ENCODE data around the gene CBS.
"Not testable (repeated sequence)": the region's sequence is repeated elsewhere in the genome, so short reads cannot be mapped to it uniquely, and the experiment has no call there.

The CBS gene

GRCh38 chr21:43075170-43076022 is at the start of gene CBS:
Gene CBS (minus strand): TSS chr21:43075835. CDS start chr21:43072193, 3,642 bp downstream.
- DNase-seq: not testable (repeated sequence)

GRCh38 chr21:43115956-43116355 is 40.3 kb upstream of the CBS start:
- not testable (repeated sequence) for DNase-seq

DNA sequence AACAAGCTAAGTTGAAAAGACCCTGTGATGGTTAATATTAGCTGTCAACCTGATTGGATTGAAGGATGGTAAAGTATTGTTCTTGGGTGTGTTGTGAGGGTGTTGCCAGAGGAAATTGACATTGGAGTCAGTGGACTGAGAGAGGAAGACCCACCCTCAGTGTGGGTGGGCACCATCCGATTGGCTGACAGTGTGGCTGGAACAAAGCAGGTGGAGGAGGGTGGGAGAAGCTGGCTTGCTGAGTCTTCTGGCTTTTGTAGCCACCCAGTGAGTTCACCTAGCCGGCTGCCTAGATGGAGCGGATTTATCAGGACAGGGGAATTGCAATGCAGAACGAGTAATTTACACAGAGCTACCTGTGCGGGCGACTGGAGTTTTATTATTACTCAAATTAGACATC is 38.8 kb upstream of the CBS start:
- DNase-seq: not testable (repeated sequence)

DNA sequence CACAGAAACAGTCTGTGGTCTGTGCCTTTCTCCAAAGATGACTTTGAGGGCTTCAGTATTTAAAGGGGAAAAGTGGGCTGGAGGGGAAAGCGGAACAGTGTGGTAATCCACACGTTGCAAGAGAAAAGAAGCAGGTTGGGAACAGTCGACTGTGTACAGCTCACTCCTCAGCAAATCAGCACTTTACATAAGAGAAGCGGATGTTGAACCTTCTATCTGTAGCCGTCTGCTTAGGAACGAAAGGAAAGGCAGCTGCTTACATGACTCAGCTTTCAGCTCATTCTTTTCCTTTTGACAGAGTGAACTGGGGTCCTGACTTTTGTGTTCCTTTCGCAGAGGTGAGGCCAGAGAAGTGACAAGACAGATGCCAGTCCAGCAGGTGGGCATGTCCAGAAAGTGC is 33.4 kb upstream of the CBS start:
- not testable (repeated sequence) for DNase-seq

DNA sequence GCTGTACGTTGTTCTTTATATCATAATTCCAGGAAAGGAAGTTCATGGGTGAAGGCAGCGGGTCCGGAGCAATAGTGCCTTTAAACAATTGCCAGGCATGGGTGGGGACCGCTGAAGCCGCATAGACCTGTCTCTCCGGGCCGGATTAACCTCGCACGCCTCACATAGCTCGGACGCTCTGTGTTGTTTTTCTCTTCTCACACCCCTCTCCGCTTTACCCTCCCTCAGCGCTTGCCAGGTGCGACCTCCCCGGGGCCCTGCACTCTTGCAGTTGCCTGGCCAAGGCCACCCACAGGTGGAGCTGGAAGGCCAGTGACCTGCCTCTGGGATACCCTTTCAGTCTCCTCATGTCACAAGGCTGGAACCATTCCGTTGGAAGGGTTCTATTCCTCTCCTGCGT is 32.5 kb upstream of the CBS start:
- not testable (repeated sequence) for DNase-seq

DNA sequence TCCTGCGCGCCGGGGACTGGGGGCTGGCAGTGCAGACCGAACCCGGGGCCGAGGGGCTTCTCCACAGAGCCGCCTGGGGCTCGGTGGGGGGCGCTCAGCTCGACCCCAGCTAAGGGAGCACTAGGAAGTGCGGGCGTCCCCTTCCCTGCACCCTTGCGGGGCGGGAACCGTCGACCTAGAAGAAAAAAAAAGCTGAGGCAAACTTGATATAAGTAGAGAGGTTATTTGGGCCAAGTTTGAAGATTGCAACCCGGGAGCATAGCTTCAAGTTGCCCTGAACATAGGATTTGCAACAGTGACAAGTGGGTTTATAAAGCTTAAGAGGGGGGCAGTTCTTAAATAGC is 32.1 kb upstream of the CBS start:
- DNase-seq: not testable (repeated sequence)

GRCh38 chr21:43106965-43107793 is 31.5 kb upstream of the CBS start, which contains the start of gene U2AF1:
Gene U2AF1 (minus strand): TSS chr21:43107570. CDS start chr21:43107494, 76 bp downstream.
- DNase-seq: not testable (repeated sequence)

- not testable (repeated sequence) for DNase-seq
Observed at GRCh38 chr21:43104642-43105041, 29.0 kb upstream of the CBS start.

DNA sequence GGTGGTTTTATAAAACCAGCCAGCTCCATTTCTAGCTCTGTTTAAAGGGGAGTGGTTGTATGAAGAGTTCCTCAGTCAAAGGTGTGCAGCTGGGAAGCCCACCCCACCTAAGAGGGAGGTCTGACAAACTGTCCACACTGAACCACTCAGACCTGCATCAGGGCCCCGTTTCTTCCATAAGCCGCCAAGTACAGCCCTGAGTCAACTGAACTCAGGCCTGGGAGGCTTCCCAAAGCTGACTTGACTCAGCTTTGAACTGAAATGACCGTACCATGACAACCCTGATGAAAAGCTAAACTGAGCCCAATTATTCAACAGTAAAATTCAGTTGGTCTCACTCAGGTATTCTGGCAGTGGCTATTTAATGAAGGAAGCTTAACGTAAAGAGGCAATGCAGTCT is 26.6 kb upstream of the CBS start:
- not testable (repeated sequence) for DNase-seq

GRCh38 chr21:43101676-43102075 is 26.0 kb upstream of the CBS start:
- DNase-seq: not testable (repeated sequence)

DNA sequence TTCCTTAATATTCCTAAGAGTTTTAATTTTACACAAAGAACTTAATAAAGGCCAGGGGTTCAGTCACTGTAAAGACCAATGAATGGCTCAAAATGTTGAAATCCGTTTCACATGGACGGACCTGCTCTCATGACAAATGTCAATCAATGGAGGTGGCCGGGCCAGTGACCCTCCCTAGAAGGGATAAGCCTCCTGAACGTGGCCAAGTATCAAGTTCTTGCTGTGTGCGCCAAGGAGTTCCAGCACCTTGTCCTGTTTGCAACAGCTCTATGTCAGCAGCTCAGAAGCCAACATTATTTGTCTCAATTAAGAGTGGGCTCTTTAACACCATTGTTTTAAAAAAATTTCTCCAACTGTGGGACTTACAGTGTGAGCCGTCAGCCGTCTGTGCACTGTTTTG is 25.4 kb upstream of the CBS start:
- not testable (repeated sequence) for DNase-seq

DNA sequence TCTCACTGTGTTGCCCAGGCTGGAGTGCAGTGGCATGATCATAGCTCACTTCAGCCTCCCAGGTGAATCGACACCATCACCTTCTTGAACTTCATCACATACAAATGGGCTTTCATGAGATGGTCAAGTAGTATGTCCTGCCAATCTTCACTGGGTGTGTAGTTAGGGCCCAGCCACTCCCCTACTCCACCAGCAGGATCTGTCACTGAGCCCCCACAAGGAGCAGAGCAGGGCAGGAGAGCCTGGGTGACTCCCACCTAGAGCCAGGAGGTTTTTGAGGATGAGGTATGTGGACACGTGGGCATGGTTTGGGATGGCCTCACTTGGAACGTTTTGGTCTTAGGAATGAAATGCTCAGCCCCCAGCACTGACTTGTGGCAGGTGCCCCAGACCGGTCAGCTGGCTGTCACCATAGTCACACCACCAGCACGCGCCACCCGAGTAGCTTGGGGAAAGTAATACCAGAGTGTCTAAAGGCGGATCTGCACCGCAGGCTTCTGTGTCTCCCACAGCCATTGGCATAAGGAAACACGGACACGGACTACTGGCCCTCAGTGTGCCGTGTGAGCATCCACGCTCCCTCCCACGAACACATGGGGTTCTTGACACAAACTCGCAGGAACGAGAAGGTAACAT is 16.5 kb upstream of the CBS start:
- not testable (repeated sequence) for DNase-seq

DNA sequence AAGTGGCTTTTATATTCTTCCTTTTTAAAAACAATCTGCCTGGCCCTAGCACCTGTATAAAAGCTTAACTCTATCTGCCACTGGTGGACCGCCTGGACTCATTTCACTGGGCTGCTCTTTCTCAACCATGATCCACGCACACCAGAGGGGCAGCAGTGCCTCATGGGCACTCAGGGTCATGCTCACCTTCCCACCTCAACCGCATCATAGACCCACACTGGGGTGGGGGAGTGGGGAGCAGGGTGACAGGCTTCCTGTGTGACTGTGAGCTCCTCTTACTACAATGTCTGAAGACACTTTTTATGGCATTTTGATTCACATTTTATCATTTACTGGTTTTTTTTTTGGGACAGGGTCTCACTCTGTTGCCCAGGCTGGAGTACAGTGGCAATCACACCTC is 15.3 kb upstream of the CBS start:
- not testable (repeated sequence) for DNase-seq

DNA sequence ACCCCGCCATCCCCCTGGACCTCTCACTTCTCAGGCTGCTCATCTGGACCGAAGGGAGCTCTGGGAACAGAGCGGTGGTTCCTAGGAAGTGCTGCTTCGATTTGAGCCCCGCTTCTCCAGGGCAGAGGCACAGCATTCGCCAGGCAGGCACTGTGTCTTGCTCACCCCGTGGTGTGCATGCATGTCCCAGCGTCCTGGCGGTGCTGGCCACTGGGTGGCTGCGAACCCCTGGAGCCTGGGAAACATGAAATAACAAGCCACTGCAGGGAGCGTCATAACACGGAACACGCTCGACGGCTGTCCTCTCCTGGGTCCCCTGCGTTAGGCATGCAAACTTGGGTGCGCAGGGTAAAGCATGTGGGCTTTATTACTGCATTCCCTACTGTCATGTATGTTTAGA is 13.8 kb upstream of the CBS start:
- DNase-seq: not testable (repeated sequence)

- not testable (repeated sequence) for DNase-seq
Observed at GRCh38 chr21:43082587-43083300, 7.1 kb upstream of the CBS start.

DNA sequence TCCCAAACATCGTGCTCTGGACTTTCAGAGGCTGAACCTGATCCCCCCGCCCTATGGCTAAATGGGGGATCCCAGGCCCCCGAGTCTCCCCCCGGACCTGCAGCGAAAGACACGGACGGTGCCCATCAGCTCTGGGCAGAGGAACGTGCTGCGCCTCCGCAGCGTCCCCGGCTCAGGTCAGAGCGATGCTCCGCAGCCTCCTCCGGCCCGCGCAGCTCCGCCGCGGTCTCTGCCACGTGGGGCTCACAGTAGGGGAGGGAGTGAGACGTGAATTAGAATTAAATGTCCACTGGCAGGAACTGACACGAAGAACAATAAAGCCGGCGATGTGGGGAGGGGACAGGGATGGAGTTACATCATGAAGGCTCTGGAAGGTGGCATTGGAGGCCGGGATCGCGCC is 1.0 kb upstream of the CBS start:
- DNase-seq: not testable (repeated sequence)

GRCh38 chr21:43076023-43076637 is 495 bp upstream of the CBS start:
- not testable (repeated sequence) for DNase-seq

- not testable (repeated sequence) for DNase-seq
Observed at GRCh38 chr21:43074401-43075169, 1.1 kb downstream of the CBS start.

- DNase-seq: not testable (repeated sequence)
Observed at GRCh38 chr21:43072742-43073141, 2.9 kb downstream of the CBS start.

- not testable (repeated sequence) for DNase-seq
Observed at GRCh38 chr21:43069682-43070081, 6.0 kb downstream of the CBS start.

DNA sequence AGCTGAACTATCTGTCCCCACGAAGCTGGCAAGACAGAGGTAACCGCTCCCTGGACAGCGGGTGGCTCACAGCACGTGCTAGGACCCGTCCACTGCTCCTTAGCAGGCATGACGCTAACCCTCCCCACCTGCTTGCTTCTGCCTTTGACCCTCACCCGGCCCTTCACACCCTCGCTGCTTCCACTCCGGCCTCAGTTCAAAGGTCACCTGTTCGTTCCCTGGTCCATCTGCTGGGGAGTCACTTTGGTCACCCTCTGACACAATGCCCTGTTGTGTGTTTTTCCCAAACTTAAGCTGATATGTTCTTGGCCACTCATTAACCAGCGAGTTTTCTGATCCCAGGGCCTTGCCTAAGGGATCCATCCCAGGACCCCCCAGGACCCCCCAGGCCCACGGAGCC is 7.6 kb downstream of the CBS start:
- DNase-seq: not testable (repeated sequence)

Data from COR-L47 (cell line).